Esophagus squamous epithelium (tissue), 5 donors: ENCODE data around the gene COX5B. TPM values are rescaled to one million over a fixed set of nuclear protein-coding genes. Genes with fewer than 3 reads are reported as not detected.
"Not testable (repeated sequence)": the region's sequence is repeated elsewhere in the genome, so short reads cannot be mapped to it uniquely, and the experiment has no call there.

Source experiments
- DNase-seq: peaks from one replicate; lab custom pipeline; 2025; lab: John Stamatoyannopoulos, UW
- H3K27ac ChIP-seq, 4 donors: fragments of 200-600 bp; sonication (generic); one replicate each; pipeline ENCODE4 v1.5.1; 2016 to 2019; ENCODE audit warnings: mild to moderate bottlenecking in 1 of 4
- H3K27me3 ChIP-seq, 4 donors: fragments of 200-600 bp; sonication (generic); 1 replicate in 3 of 4; 2 replicates in 1 of 4; pipeline versions ENCODE4 v1.5.1 to v1.6.0; 2017 to 2021; ENCODE audit warnings: antibody characterized with exemption in 1 of 4
- H3K36me3 ChIP-seq, 3 donors: fragments of 200-600 bp; sonication (generic); one replicate each; pipeline ENCODE4 v1.5.1; 2016 to 2019
- H3K4me1 ChIP-seq, 3 donors: fragments of 200-600 bp; sonication (generic); one replicate each; pipeline ENCODE4 v1.5.1; 2017 to 2019
- H3K4me3 ChIP-seq, 4 donors: fragments of 200-600 bp; sonication (generic); 1 replicate in 3 of 4; 2 replicates in 1 of 4; pipeline ENCODE4 v1.5.1; 2016 to 2019; ENCODE audit warnings: mild to moderate bottlenecking in 2 of 4, moderate library complexity in 1 of 4
- H3K9me3 ChIP-seq, 3 donors: fragments of 200-600 bp; sonication (generic); one replicate each; pipeline ENCODE4 v1.5.1; 2016 to 2019
- CTCF ChIP-seq, 6 experiments: fragments of 450-650 bp in 4 of 6; fragments of 200-600 bp in 2 of 6; sonication (generic) in 2 of 6; IDR thresholded peaks; one replicate each; pipeline ENCODE4 v1.5.1; 2016 to 2019; ENCODE audit warnings: antibody characterized with exemption in 6 of 6, mild to moderate bottlenecking in 4 of 6, moderate library complexity in 4 of 6
- POLR2A ChIP-seq, 4 donors: fragments of 450-650 bp; IDR thresholded peaks; one replicate each; pipeline ENCODE4 v1.6.1; 2017; ENCODE audit warnings: antibody characterized with exemption in 4 of 4, mild to moderate bottlenecking in 4 of 4, moderate library complexity in 3 of 4
- WGBS, 2 donors: methylation state at CpG; one replicate each; pipeline ENCODE4 v1.1.5; 2018; 5-methylcytosine and 5-hydroxymethylcytosine counted together
- intact Hi-C: fragments of 100-400 bp; cut with DNase I; formaldehyde crosslinking; loops from one replicate; pipeline ENCODE4 v1.15.0; 2022
- total RNA-seq, 4 donors: library from RNA; depleted of rRNA; stranded (reverse); fragments of >200 nt; gene quantifications; one replicate each; pipeline ENCODE4 v1.1.0, GENCODE V29; 2016
- donor health status: DM: yes; HTN: yes; CAD: no.

The COX5B gene
- total RNA-seq, 4 donors from 2014 or later: 350 to 487 (median 415) TPM

GRCh38 chr2:97671526-97671925 is 25.7 kb downstream of the COX5B start:
- Histone ChIP-seq H3K27me3 (no peaks in the 10 kb centered on the region), H3K4me3 (no peak overlapping the region), H3K36me3 (no peaks in the 10 kb centered on the region), H3K9me3 (no peaks in the 10 kb centered on the region), H3K27ac (no peak overlapping the region), H3K4me1 (no peaks in the 10 kb centered on the region)
- intact Hi-C loops: no loop called here
- TF ChIP-seq CTCF (IDR thresholded peaks at IDR 0.05) (no peak), POLR2A (IDR thresholded peaks at IDR 0.05) (no peak)
- WGBS, 2 donors: 97 to 100% methylated on average over 2 to 5 of the region's 7 CpGs
- no peak for DNase-seq

- DNase-seq, H3K9me3 ChIP-seq, H3K4me1 ChIP-seq, H3K4me3 ChIP-seq, H3K36me3 ChIP-seq, H3K27ac ChIP-seq, H3K27me3 ChIP-seq, intact Hi-C loops: not testable (repeated sequence)
- 87 to 89% methylated on average over 2 to 3 of the region's 6 CpGs for WGBS, 2 donors
These were observed 26.8 kb downstream of the COX5B start for GRCh38 chr2:97672606-97673140.

GRCh38 chr2:97673182-97673914 is 27.5 kb downstream of the COX5B start:
- H3K9me3 ChIP-seq: no peaks in the 10 kb centered on the region
- no peak overlapping the region for H3K4me3 ChIP-seq
- no peak for TF ChIP-seq CTCF (IDR thresholded peaks at IDR 0.05)
- no peak for TF ChIP-seq POLR2A (IDR thresholded peaks at IDR 0.05)
- intact Hi-C loops: no loop called here
- no peaks in the 10 kb centered on the region for H3K4me1 ChIP-seq
- no peak for DNase-seq
- no peaks in the 10 kb centered on the region for H3K27me3 ChIP-seq
- no peak overlapping the region for H3K27ac ChIP-seq
- H3K36me3 ChIP-seq: no peaks in the 10 kb centered on the region
- 77 to 82% methylated on average over 7 of the region's 9 CpGs for WGBS, 2 donors

GRCh38 chr2:97673915-97674283 is 28.0 kb downstream of the COX5B start:
- Histone ChIP-seq H3K36me3 (no peaks in the 10 kb centered on the region), H3K27ac (no peak overlapping the region), H3K4me1 (no peaks in the 10 kb centered on the region), H3K27me3 (no peaks in the 10 kb centered on the region), H3K4me3 (no peak overlapping the region), H3K9me3 (no peaks in the 10 kb centered on the region)
- DNase-seq: no peak
- 61 to 68% methylated on average over 6 to 8 of the region's 8 CpGs for WGBS, 2 donors
- TF ChIP-seq CTCF (IDR thresholded peaks at IDR 0.05): no peak
- no peak for TF ChIP-seq POLR2A (IDR thresholded peaks at IDR 0.05)
- intact Hi-C loops: no loop called here

GRCh38 chr2:97675430-97676113 is 29.7 kb downstream of the COX5B start:
- H3K4me3 ChIP-seq: no peak overlapping the region
- DNase-seq: no peak
- H3K4me1 ChIP-seq: no peaks in the 10 kb centered on the region
- H3K27ac ChIP-seq: no peak overlapping the region
- H3K9me3 ChIP-seq: no peaks in the 10 kb centered on the region
- no peaks in the 10 kb centered on the region for H3K27me3 ChIP-seq
- H3K36me3 ChIP-seq: no peaks in the 10 kb centered on the region
- WGBS, 2 donors: 53 to 55% methylated on average over 4 to 5 of the region's 5 CpGs
- TF ChIP-seq CTCF (IDR thresholded peaks at IDR 0.05) (no peak), POLR2A (IDR thresholded peaks at IDR 0.05) (no peak)
- intact Hi-C loops: no loop called here
